Fibroblast of villous mesenchyme (primary cell): ENCODE measurements around the gene MED22. TPM values are rescaled to one million over a fixed set of nuclear protein-coding genes. Genes with fewer than 3 reads are reported as not detected.
"Not testable (repeated sequence)": the region's sequence is repeated elsewhere in the genome, so short reads cannot be mapped to it uniquely, and the experiment has no call there.

Experiments
- DNase-seq: peaks from one replicate; pipeline ENCODE4 v3.0.0-alpha.2; 2010; ENCODE audit warnings: low read depth
- H3K4me3 ChIP-seq: 2 replicates; pipeline ENCODE4 v1.5.1; 2011; ENCODE audit warnings: low read depth, mild to moderate bottlenecking, low read length
- CTCF ChIP-seq: IDR thresholded peaks from 2 replicates; pipeline ENCODE4 v1.5.1; 2012; ENCODE audit warnings: low read depth, mild to moderate bottlenecking, low read length; ENCODE audit not compliant: insufficient read depth
- total RNA-seq: library from RNA; depleted of rRNA; stranded (reverse); fragments of >200 nt; gene quantifications from 2 replicates; pipeline ENCODE4 v1.2.3, GENCODE V29; 2012

Gene MED22
- total RNA-seq, 1 donor, result 12.1 TPM

GRCh38 chr9:133331221-133331620 is 16.7 kb downstream of the MED22 start:
- no peak for TF ChIP-seq CTCF

GRCh38 chr9:133329306-133330156 is 18.4 kb downstream of the MED22 start:
- not testable (repeated sequence) for DNase-seq, H3K4me3 ChIP-seq
- peak; percentile 55 for TF ChIP-seq CTCF

More at GRCh38 chr9:133331221-133331620, 16.7 kb downstream of the MED22 start:
- H3K4me3 ChIP-seq, result no peak overlapping the region
- DNase-seq, result no peak

GRCh38 chr9:133327834-133328484 is 20.0 kb downstream of the MED22 start:
- no peak for DNase-seq
- no peak overlapping the region for H3K4me3 ChIP-seq
- TF ChIP-seq CTCF, result no peak

GRCh38 chr9:133327021-133327420 is 20.9 kb downstream of the MED22 start:
- not testable (repeated sequence) for H3K4me3 ChIP-seq, DNase-seq

GRCh38 chr9:133323991-133324703 is 23.8 kb downstream of the MED22 start:
- no peak for TF ChIP-seq CTCF
- DNase-seq, result no peak
- no peak overlapping the region for H3K4me3 ChIP-seq

- no peak for TF ChIP-seq CTCF
- H3K4me3 ChIP-seq, result no peak overlapping the region
- DNase-seq, result no peak
Observed at GRCh38 chr9:133323211-133323610, 24.7 kb downstream of the MED22 start.

- H3K4me3 ChIP-seq, result no peak overlapping the region
- DNase-seq, result no peak
- no peak for TF ChIP-seq CTCF
Observed at GRCh38 chr9:133322701-133323100, 25.2 kb downstream of the MED22 start.
